ENCODE data around the gene DCC. TPM values are rescaled to one million over a fixed set of nuclear protein-coding genes. Genes with fewer than 3 reads are reported as not detected.

DCC gene
- total RNA-seq, 2 experiments from 2014 or later = not detected

- POLR2A ChIA-PET = no interaction called here
- Mint-ChIP-seq H3K9me3 (ENCODE audit: insufficient read depth) (no peaks in the 10 kb centered on the region), H3K4me1 (ENCODE audit: low read depth) (no peaks in the 10 kb centered on the region), H3K4me3 (no peak overlapping the region), H3K27ac (no peak overlapping the region), H3K27me3 (ENCODE audit: low read depth) (no peaks in the 10 kb centered on the region), H3K36me3 (ENCODE audit: low read depth) (no peaks in the 10 kb centered on the region)
- DNase-seq = no peak
- CTCF ChIA-PET = no interaction called here
- ATAC-seq = no peak
These were observed 201.1 kb downstream of the DCC start for GRCh38 chr18:52541056-52541455.

- H3K27ac Mint-ChIP-seq = no peak overlapping the region
- H3K9me3 Mint-ChIP-seq (ENCODE audit: insufficient read depth) = no peaks in the 10 kb centered on the region
- no peaks in the 10 kb centered on the region for H3K4me1 Mint-ChIP-seq (ENCODE audit: low read depth)
- ChIA-PET CTCF (no interaction called here), POLR2A (no interaction called here)
- no peak overlapping the region for H3K4me3 Mint-ChIP-seq
- ATAC-seq (no peak), DNase-seq (no peak)
- no peaks in the 10 kb centered on the region for H3K27me3 Mint-ChIP-seq (ENCODE audit: low read depth)
- no peaks in the 10 kb centered on the region for H3K36me3 Mint-ChIP-seq (ENCODE audit: low read depth)
These were observed 204.1 kb downstream of the DCC start for GRCh38 chr18:52544086-52544485.

GRCh38 chr18:52546686-52547346, 206.8 kb downstream of the DCC start:
- H3K4me3 Mint-ChIP-seq = no peak overlapping the region
- H3K36me3 Mint-ChIP-seq (ENCODE audit: low read depth) = no peaks in the 10 kb centered on the region
- no peaks in the 10 kb centered on the region for H3K4me1 Mint-ChIP-seq (ENCODE audit: low read depth)
- ATAC-seq (no peak), DNase-seq (no peak)
- H3K9me3 Mint-ChIP-seq (ENCODE audit: insufficient read depth) = no peaks in the 10 kb centered on the region
- H3K27ac Mint-ChIP-seq = no peak overlapping the region
- ChIA-PET POLR2A (no interaction called here), CTCF (no interaction called here)
- H3K27me3 Mint-ChIP-seq (ENCODE audit: low read depth) = no peaks in the 10 kb centered on the region

- DNase-seq = no peak
- no peaks in the 10 kb centered on the region for H3K4me1 Mint-ChIP-seq (ENCODE audit: low read depth)
- no peaks in the 10 kb centered on the region for H3K27me3 Mint-ChIP-seq (ENCODE audit: low read depth)
- ATAC-seq = no peak
- H3K36me3 Mint-ChIP-seq (ENCODE audit: low read depth) = no peaks in the 10 kb centered on the region
- POLR2A ChIA-PET = no interaction called here
- H3K27ac Mint-ChIP-seq = no peak overlapping the region
- H3K9me3 Mint-ChIP-seq (ENCODE audit: insufficient read depth) = no peaks in the 10 kb centered on the region
- H3K4me3 Mint-ChIP-seq = no peak overlapping the region
- CTCF ChIA-PET = no interaction called here
These were observed 213.4 kb downstream of the DCC start for GRCh38 chr18:52553441-52553840.

- POLR2A ChIA-PET = no interaction called here
- Mint-ChIP-seq H3K9me3 (ENCODE audit: insufficient read depth) (no peaks in the 10 kb centered on the region), H3K36me3 (ENCODE audit: low read depth) (no peaks in the 10 kb centered on the region), H3K4me3 (no peak overlapping the region), H3K4me1 (ENCODE audit: low read depth) (no peaks in the 10 kb centered on the region), H3K27me3 (ENCODE audit: low read depth) (no peaks in the 10 kb centered on the region), H3K27ac (no peak overlapping the region)
- DNase-seq (no peak), ATAC-seq (no peak)
- CTCF ChIA-PET = no interaction called here
These were observed 214.2 kb downstream of the DCC start for GRCh38 chr18:52554180-52554579.

GRCh38 chr18:52567360-52567759, 227.4 kb downstream of the DCC start:
- ChIA-PET POLR2A (no interaction called here), CTCF (no interaction called here)
- Mint-ChIP-seq H3K4me3 (no peak overlapping the region), H3K9me3 (ENCODE audit: insufficient read depth) (peaks cover 3% of the 10 kb centered on the region), H3K27me3 (ENCODE audit: low read depth) (no peaks in the 10 kb centered on the region), H3K36me3 (ENCODE audit: low read depth) (no peaks in the 10 kb centered on the region), H3K4me1 (ENCODE audit: low read depth) (no peaks in the 10 kb centered on the region), H3K27ac (no peak overlapping the region)
- ATAC-seq (no peak), DNase-seq (no peak)

- ChIA-PET CTCF (no interaction called here), POLR2A (no interaction called here)
- H3K36me3 Mint-ChIP-seq (ENCODE audit: low read depth) = no peaks in the 10 kb centered on the region
- DNase-seq (no peak), ATAC-seq (no peak)
- no peaks in the 10 kb centered on the region for H3K9me3 Mint-ChIP-seq (ENCODE audit: insufficient read depth)
- H3K27ac Mint-ChIP-seq = no peak overlapping the region
- no peaks in the 10 kb centered on the region for H3K4me1 Mint-ChIP-seq (ENCODE audit: low read depth)
- no peaks in the 10 kb centered on the region for H3K27me3 Mint-ChIP-seq (ENCODE audit: low read depth)
- no peak overlapping the region for H3K4me3 Mint-ChIP-seq
These were observed 229.5 kb downstream of the DCC start for GRCh38 chr18:52569492-52569891.

GRCh38 chr18:52570975-52571374, 231.0 kb downstream of the DCC start:
- Mint-ChIP-seq H3K4me3 (no peak overlapping the region), H3K27ac (no peak overlapping the region), H3K9me3 (ENCODE audit: insufficient read depth) (no peaks in the 10 kb centered on the region), H3K27me3 (ENCODE audit: low read depth) (no peaks in the 10 kb centered on the region), H3K4me1 (ENCODE audit: low read depth) (no peaks in the 10 kb centered on the region), H3K36me3 (ENCODE audit: low read depth) (no peaks in the 10 kb centered on the region)
- DNase-seq = no peak
- ChIA-PET POLR2A (no interaction called here), CTCF (interaction anchor here (0.5 kb wide), 1 partner anchor 133 kb away, joined by 3 read pairs; no protein-coding TSS in a partner anchor)
- no peak for ATAC-seq

- ATAC-seq = no peak
- ChIA-PET POLR2A (no interaction called here), CTCF (no interaction called here)
- Mint-ChIP-seq H3K27ac (no peak overlapping the region), H3K36me3 (ENCODE audit: low read depth) (no peaks in the 10 kb centered on the region), H3K9me3 (ENCODE audit: insufficient read depth) (no peaks in the 10 kb centered on the region), H3K27me3 (ENCODE audit: low read depth) (no peaks in the 10 kb centered on the region), H3K4me1 (ENCODE audit: low read depth) (no peaks in the 10 kb centered on the region), H3K4me3 (no peak overlapping the region)
- DNase-seq = no peak
These were observed 232.3 kb downstream of the DCC start for GRCh38 chr18:52572036-52573000.

GRCh38 chr18:52577795-52578194, 237.8 kb downstream of the DCC start:
- Mint-ChIP-seq H3K27me3 (ENCODE audit: low read depth) (no peaks in the 10 kb centered on the region), H3K9me3 (ENCODE audit: insufficient read depth) (no peaks in the 10 kb centered on the region), H3K27ac (no peak overlapping the region), H3K36me3 (ENCODE audit: low read depth) (no peaks in the 10 kb centered on the region), H3K4me3 (no peak overlapping the region), H3K4me1 (ENCODE audit: low read depth) (no peaks in the 10 kb centered on the region)
- DNase-seq (no peak), ATAC-seq (no peak)
- ChIA-PET CTCF (no interaction called here), POLR2A (no interaction called here)

GRCh38 chr18:52582061-52582460, 242.1 kb downstream of the DCC start:
- H3K4me3 Mint-ChIP-seq = no peak overlapping the region
- ATAC-seq = no peak
- no peak for DNase-seq
- no peak overlapping the region for H3K27ac Mint-ChIP-seq
- ChIA-PET POLR2A (no interaction called here), CTCF (no interaction called here)
- H3K36me3 Mint-ChIP-seq (ENCODE audit: low read depth) = no peaks in the 10 kb centered on the region
- H3K27me3 Mint-ChIP-seq (ENCODE audit: low read depth) = no peaks in the 10 kb centered on the region
- H3K9me3 Mint-ChIP-seq (ENCODE audit: insufficient read depth) = no peaks in the 10 kb centered on the region
- no peaks in the 10 kb centered on the region for H3K4me1 Mint-ChIP-seq (ENCODE audit: low read depth)

GRCh38 chr18:52582516-52582915, 242.5 kb downstream of the DCC start:
- no peaks in the 10 kb centered on the region for H3K27me3 Mint-ChIP-seq (ENCODE audit: low read depth)
- CTCF ChIA-PET = no interaction called here
- no peaks in the 10 kb centered on the region for H3K36me3 Mint-ChIP-seq (ENCODE audit: low read depth)
- no peaks in the 10 kb centered on the region for H3K4me1 Mint-ChIP-seq (ENCODE audit: low read depth)
- H3K4me3 Mint-ChIP-seq = no peak overlapping the region
- no peak for DNase-seq
- no peak overlapping the region for H3K27ac Mint-ChIP-seq
- POLR2A ChIA-PET = no interaction called here
- H3K9me3 Mint-ChIP-seq (ENCODE audit: insufficient read depth) = peaks cover 4% of the 10 kb centered on the region
- no peak for ATAC-seq

Data from activated CD8-positive, alpha-beta T cell treated with anti-CD3 and anti-CD28 coated beads, Interleukin-2, amount 10 ng/mL, durations not matched to agents 7 days and 5 days (primary cell).